HepG2 (cell line): Measurements from ENCODE around the gene RBP5. TPM values are rescaled to one million over a fixed set of nuclear protein-coding genes. Genes with fewer than 3 reads are reported as not detected.
A peak's percentile ranks its signal among the peaks of the same experiment; 100 is the strongest.

ENCODE experiments used
- BCL6 ChIP-seq: IDR thresholded peaks from 2 replicates; pipeline ENCODE4 v1.6.1; 2016; ENCODE audit warnings: missing genetic modification reagents, missing compliant biosample characterization
- FOXC1 ChIP-seq: sonication (generic); formaldehyde crosslinking; IDR thresholded peaks from 2 replicates; pipeline ENCODE4 v1.8.0; 2022; ENCODE audit warnings: mild to moderate bottlenecking, missing genetic modification reagents, borderline replicate concordance
- KDM6A ChIP-seq: IDR thresholded peaks from 2 replicates; pipeline ENCODE4 v1.6.1; 2016; ENCODE audit warnings: low read depth
- KLF15 ChIP-seq: sonication (generic); formaldehyde crosslinking; IDR thresholded peaks from 2 replicates; pipeline ENCODE4 v1.8.1; 2023; ENCODE audit warnings: borderline replicate concordance, mild to moderate bottlenecking, inconsistent platforms, missing genetic modification reagents, mixed read lengths
- NFE2L1 ChIP-seq: sonication (generic); formaldehyde crosslinking; IDR thresholded peaks from 2 replicates; pipeline ENCODE4 v1.4.0; 2020; ENCODE audit warnings: missing genetic modification reagents, mild to moderate bottlenecking, borderline replicate concordance
- TARDBP ChIP-seq: sonication (generic); formaldehyde crosslinking; IDR thresholded peaks from 2 replicates; pipeline ENCODE4 v1.8.0; 2022; ENCODE audit warnings: mild to moderate bottlenecking, missing genetic modification reagents
- ZFX ChIP-seq: sonication (generic); formaldehyde crosslinking; IDR thresholded peaks from 2 replicates; pipeline ENCODE4 v1.4.0; 2020; ENCODE audit warnings: mild to moderate bottlenecking, low read depth, missing genetic modification reagents, moderate library complexity
- ZNF567 ChIP-seq: sonication (generic); formaldehyde crosslinking; IDR thresholded peaks from 2 replicates; pipeline ENCODE4 v1.8.1; 2023; ENCODE audit warnings: mild to moderate bottlenecking, missing genetic modification reagents, borderline replicate concordance
- ZNF589 ChIP-seq: sonication (generic); formaldehyde crosslinking; conservative IDR thresholded peaks from 2 replicates; pipeline ENCODE4 v1.8.0; 2022; ENCODE audit warnings: mild to moderate bottlenecking, moderate library complexity, missing genetic modification reagents
- polyA plus RNA-seq, 8 experiments: library from polyadenylated mRNA; depleted of rRNA in 3 of 8; stranded (reverse) in 7 of 8; unstranded in 1 of 8; fragments of >200 nt; fragmentation: Illumina TruSeq in 4 of 8; extraction: Trizol in 4 of 8; gene quantifications; 2 replicates each; pipeline versions ENCODE4 v1.2.1 to v1.2.3, GENCODE V29; 2011 to 2016; ENCODE audit warnings: low read depth in 4 of 8, missing spikeins in 1 of 8, mixed read lengths in 1 of 8; ENCODE audit not compliant: insufficient read depth in 1 of 8
- total RNA-seq, 5 experiments: library from RNA; depleted of rRNA; stranded (reverse); fragments of >200 nt; fragmentation: Illumina TruSeq; extraction: Trizol; gene quantifications; 2 replicates each; pipeline ENCODE4 v1.2.3, GENCODE V29; 2016; ENCODE audit warnings: low read depth in 1 of 5
- TF ChIP-seq, protein P1 (sequence below): sonication (generic); formaldehyde crosslinking; conservative IDR thresholded peaks from 2 replicates; pipeline ENCODE4 v1.4.0; 2020; ENCODE audit warnings: mild to moderate bottlenecking, missing genetic modification reagents, moderate library complexity

The RBP5 gene
- total and polyA plus RNA-seq, 2 of the 13 experiments (the other 11 are each of a cell fraction or from before 2014, with no cell fraction given): 13.8 to 19.8 TPM

DNA sequence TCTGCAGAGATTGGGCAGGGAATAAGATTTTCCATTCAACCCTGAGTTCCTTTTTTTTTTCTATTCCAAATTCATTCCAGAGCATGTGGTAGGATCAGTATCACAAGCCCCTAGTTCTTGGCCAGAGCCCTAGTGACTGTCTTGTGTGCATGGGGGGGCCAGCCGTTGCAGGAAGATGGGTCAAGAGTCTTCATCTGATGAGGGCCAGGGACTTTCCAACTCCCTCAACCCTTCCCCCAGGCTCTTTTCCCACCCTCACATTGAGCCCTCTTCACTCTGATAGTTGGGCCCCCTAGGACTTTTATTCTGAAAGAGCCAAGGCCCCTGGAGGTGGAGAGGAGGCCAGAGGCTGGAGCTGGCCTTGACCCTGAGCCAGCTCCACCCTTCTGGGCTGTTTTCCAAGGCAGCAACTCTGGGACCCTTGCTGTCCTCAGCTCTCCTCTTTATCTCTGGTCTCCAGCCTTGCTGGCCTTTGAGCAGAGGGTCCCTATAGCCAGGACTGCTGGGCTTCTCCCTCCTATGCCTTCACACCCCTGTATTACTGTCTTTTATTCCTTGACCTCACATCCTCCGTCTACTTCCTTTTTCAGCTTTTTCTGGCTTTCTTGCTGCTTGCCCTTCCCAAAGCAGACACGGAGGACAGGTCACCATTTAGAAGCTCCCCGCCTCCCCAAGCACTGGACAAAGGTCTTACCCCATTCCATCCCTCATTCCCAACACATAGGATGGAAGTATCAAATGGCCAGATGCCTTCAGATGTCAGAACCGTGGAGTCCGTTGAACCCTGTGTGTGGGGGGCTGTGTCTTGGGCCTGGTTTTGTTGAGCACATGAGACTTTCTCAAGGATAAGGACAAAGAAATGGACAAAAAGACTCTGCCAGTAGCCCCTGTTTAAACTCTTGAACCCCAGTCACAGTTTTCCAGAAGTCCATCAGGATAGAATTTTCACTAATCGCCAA lies 5.6 kb downstream of the RBP5 start (continued):
- TF ChIP-seq, protein P1, sequence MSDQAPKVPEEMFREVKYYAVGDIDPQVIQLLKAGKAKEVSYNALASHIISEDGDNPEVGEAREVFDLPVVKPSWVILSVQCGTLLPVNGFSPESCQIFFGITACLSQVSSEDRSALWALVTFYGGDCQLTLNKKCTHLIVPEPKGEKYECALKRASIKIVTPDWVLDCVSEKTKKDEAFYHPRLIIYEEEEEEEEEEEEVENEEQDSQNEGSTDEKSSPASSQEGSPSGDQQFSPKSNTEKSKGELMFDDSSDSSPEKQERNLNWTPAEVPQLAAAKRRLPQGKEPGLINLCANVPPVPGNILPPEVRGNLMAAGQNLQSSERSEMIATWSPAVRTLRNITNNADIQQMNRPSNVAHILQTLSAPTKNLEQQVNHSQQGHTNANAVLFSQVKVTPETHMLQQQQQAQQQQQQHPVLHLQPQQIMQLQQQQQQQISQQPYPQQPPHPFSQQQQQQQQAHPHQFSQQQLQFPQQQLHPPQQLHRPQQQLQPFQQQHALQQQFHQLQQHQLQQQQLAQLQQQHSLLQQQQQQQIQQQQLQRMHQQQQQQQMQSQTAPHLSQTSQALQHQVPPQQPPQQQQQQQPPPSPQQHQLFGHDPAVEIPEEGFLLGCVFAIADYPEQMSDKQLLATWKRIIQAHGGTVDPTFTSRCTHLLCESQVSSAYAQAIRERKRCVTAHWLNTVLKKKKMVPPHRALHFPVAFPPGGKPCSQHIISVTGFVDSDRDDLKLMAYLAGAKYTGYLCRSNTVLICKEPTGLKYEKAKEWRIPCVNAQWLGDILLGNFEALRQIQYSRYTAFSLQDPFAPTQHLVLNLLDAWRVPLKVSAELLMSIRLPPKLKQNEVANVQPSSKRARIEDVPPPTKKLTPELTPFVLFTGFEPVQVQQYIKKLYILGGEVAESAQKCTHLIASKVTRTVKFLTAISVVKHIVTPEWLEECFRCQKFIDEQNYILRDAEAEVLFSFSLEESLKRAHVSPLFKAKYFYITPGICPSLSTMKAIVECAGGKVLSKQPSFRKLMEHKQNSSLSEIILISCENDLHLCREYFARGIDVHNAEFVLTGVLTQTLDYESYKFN (CRISPR knock-in tag): peak; percentile 73
- TF ChIP-seq TARDBP (CRISPR knock-in tag) (no peak), FOXC1 (CRISPR knock-in tag) (no peak), NFE2L1 (CRISPR knock-in tag) (no peak), KDM6A (CRISPR knock-in tag) (peak; percentile 34; the same call in 1 of the 2 replicates), KLF15 (no peak), ZFX (CRISPR knock-in tag) (peak; percentile 34; the same call in 1 of the 2 replicates), BCL6 (CRISPR knock-in tag) (peak; percentile 60), ZNF589 (no peak), ZNF567 (CRISPR knock-in tag) (no peak)
- TF ChIP-seq, all 625 proteins: peak for 77
